Neural progenitor cell (in vitro differentiated cells): Measurements from ENCODE around the gene RECK. TPM values are rescaled to one million over a fixed set of nuclear protein-coding genes. Genes with fewer than 3 reads are reported as not detected.

Experiments
- DNase-seq: peaks from one replicate; pipeline ENCODE4 v3.0.0-alpha.2; 2016; ENCODE audit warnings: low spot score
- H2AFZ ChIP-seq: fragments of 200-600 bp; sonication (generic); replicated peaks from 2 replicates; pipeline ENCODE4 v1.6.1; 2016; ENCODE audit warnings: antibody characterized with exemption
- H3F3A ChIP-seq: fragments of 200-600 bp; sonication (generic); 2 replicates; pipeline ENCODE4 v1.6.1; 2016; ENCODE audit warnings: antibody characterized with exemption, low read depth
- H3K27ac ChIP-seq: fragments of 200-600 bp; sonication (generic); 2 replicates; pipeline ENCODE4 v1.5.1; 2016; ENCODE audit warnings: mild to moderate bottlenecking
- H3K27me3 ChIP-seq: fragments of 200-600 bp; sonication (generic); 2 replicates; pipeline ENCODE4 v1.6.1; 2016; ENCODE audit warnings: mild to moderate bottlenecking, moderate library complexity
- H3K36me3 ChIP-seq: fragments of 200-600 bp; sonication (generic); 2 replicates; pipeline ENCODE4 v1.5.1; 2016
- H3K4me1 ChIP-seq: fragments of 200-600 bp; sonication (generic); 2 replicates; pipeline ENCODE4 v1.6.1; 2016; ENCODE audit warnings: mixed run types
- H3K4me2 ChIP-seq: fragments of 200-600 bp; sonication (generic); 2 replicates; pipeline ENCODE4 v1.6.1; 2016
- H3K4me3 ChIP-seq: fragments of 200-600 bp; sonication (generic); 2 replicates; pipeline ENCODE4 v1.5.1; 2016
- H3K79me2 ChIP-seq: fragments of 200-600 bp; sonication (generic); 2 replicates; pipeline ENCODE4 v1.6.1; 2016; ENCODE audit warnings: low read depth
- H3K9ac ChIP-seq: fragments of 200-600 bp; sonication (generic); 2 replicates; pipeline ENCODE4 v1.6.1; 2016
- H3K9me3 ChIP-seq: fragments of 200-600 bp; sonication (generic); 2 replicates; pipeline ENCODE4 v1.5.1; 2016; ENCODE audit warnings: low read depth
- H4K20me1 ChIP-seq: fragments of 200-600 bp; sonication (generic); 2 replicates; pipeline ENCODE4 v1.6.1; 2016; ENCODE audit warnings: low read depth
- H3K27ac Mint-ChIP-seq: 3 replicates; pipeline ENCODE4 v1.8.0; 2021; ENCODE audit warnings: mixed read lengths
- H3K27me3 Mint-ChIP-seq: 2 replicates; pipeline ENCODE4 v1.8.0; 2022; ENCODE audit warnings: low read depth, mild to moderate bottlenecking, inconsistent platforms, moderate library complexity, mixed read lengths; ENCODE audit not compliant: insufficient read depth
- H3K36me3 Mint-ChIP-seq: 3 replicates; pipeline ENCODE4 v1.8.0; 2021; ENCODE audit warnings: mixed read lengths
- H3K4me1 Mint-ChIP-seq: 3 replicates; pipeline ENCODE4 v1.8.0; 2021; ENCODE audit warnings: mixed read lengths
- H3K4me3 Mint-ChIP-seq: 3 replicates; pipeline ENCODE4 v1.8.0; 2021; ENCODE audit warnings: mild to moderate bottlenecking, moderate library complexity, mixed read lengths
- H3K9me3 Mint-ChIP-seq: 3 replicates; pipeline ENCODE4 v1.8.0; 2020; ENCODE audit warnings: mixed read lengths
- CTCF ChIP-seq: fragments of 200-600 bp; sonication (generic); IDR thresholded peaks from 2 replicates; pipeline ENCODE4 v1.5.1; 2017; ENCODE audit warnings: antibody characterized with exemption, mild to moderate bottlenecking
- EZH2 ChIP-seq: fragments of 200-600 bp; sonication (generic); IDR thresholded peaks from 2 replicates; pipeline ENCODE4 v1.6.1; 2017; ENCODE audit warnings: antibody characterized with exemption, mild to moderate bottlenecking, moderate library complexity
- EZH2phosphoT487 ChIP-seq: fragments of 200-600 bp; sonication (generic); IDR thresholded peaks from 2 replicates; pipeline ENCODE4 v1.6.1; 2017; ENCODE audit warnings: antibody characterized with exemption
- total RNA-seq: library from RNA; depleted of rRNA; stranded (reverse); fragments of >200 nt; gene quantifications from 2 replicates; pipeline ENCODE4 v1.2.3, GENCODE V29; 2015; ENCODE audit warnings: low replicate concordance

The RECK gene
- total RNA-seq, 1 donor from 2014 or later, result 11.0 TPM

GRCh38 chr9:36110434-36110833, 73.7 kb downstream of the RECK start:
- Mint-ChIP-seq H3K9me3 (no peaks in the 10 kb centered on the region), H3K4me1 (no peaks in the 10 kb centered on the region), H3K27ac (no peak overlapping the region), H3K36me3 (peaks cover 9% of the 10 kb centered on the region), H3K4me3 (no peak overlapping the region), H3K27me3 (no peaks in the 10 kb centered on the region)
- Histone ChIP-seq H3K36me3 (no peaks in the 10 kb centered on the region), H2AFZ (no peak overlapping the region), H3K79me2 (no peaks in the 10 kb centered on the region), H3K9ac (no peak overlapping the region), H3K27ac (no peak overlapping the region), H3K27me3 (no peaks in the 10 kb centered on the region), H3K9me3 (no peaks in the 10 kb centered on the region), H3F3A (no peaks in the 10 kb centered on the region), H3K4me1 (no peaks in the 10 kb centered on the region), H4K20me1 (no peaks in the 10 kb centered on the region), H3K4me3 (no peak overlapping the region), H3K4me2 (no peak overlapping the region)
- no peak for TF ChIP-seq EZH2
- no peak for TF ChIP-seq EZH2phosphoT487
- TF ChIP-seq CTCF, result no peak
- no peak for DNase-seq

GRCh38 chr9:36112516-36112915, 75.8 kb downstream of the RECK start:
- H4K20me1 ChIP-seq, result no peaks in the 10 kb centered on the region
- no peak overlapping the region for H3K4me3 ChIP-seq
- H3K9ac ChIP-seq, result no peak overlapping the region
- Mint-ChIP-seq H3K4me1 (no peaks in the 10 kb centered on the region), H3K36me3 (peaks cover 14% of the 10 kb centered on the region), H3K9me3 (no peaks in the 10 kb centered on the region), H3K27me3 (no peaks in the 10 kb centered on the region), H3K4me3 (no peak overlapping the region), H3K27ac (no peak overlapping the region)
- TF ChIP-seq EZH2, result no peak
- no peak for TF ChIP-seq CTCF
- no peak for TF ChIP-seq EZH2phosphoT487
- no peak overlapping the region for H3K27ac ChIP-seq
- H3K79me2 ChIP-seq, result no peaks in the 10 kb centered on the region
- no peaks in the 10 kb centered on the region for H3K27me3 ChIP-seq
- no peak overlapping the region for H2AFZ ChIP-seq
- H3K4me1 ChIP-seq, result no peaks in the 10 kb centered on the region
- no peaks in the 10 kb centered on the region for H3K36me3 ChIP-seq
- no peak for DNase-seq
- no peaks in the 10 kb centered on the region for H3F3A ChIP-seq
- no peak overlapping the region for H3K4me2 ChIP-seq
- H3K9me3 ChIP-seq, result no peaks in the 10 kb centered on the region

- Histone ChIP-seq H2AFZ (no peak overlapping the region), H3K4me2 (no peak overlapping the region), H3K79me2 (no peaks in the 10 kb centered on the region), H3K4me1 (no peaks in the 10 kb centered on the region), H4K20me1 (no peaks in the 10 kb centered on the region), H3K27ac (no peak overlapping the region), H3K9me3 (no peaks in the 10 kb centered on the region), H3F3A (no peaks in the 10 kb centered on the region), H3K27me3 (no peaks in the 10 kb centered on the region), H3K4me3 (no peak overlapping the region), H3K36me3 (no peaks in the 10 kb centered on the region), H3K9ac (no peak overlapping the region)
- Mint-ChIP-seq H3K4me3 (no peak overlapping the region), H3K36me3 (peaks cover 17% of the 10 kb centered on the region), H3K27me3 (no peaks in the 10 kb centered on the region), H3K4me1 (no peaks in the 10 kb centered on the region), H3K27ac (no peak overlapping the region), H3K9me3 (no peaks in the 10 kb centered on the region)
- TF ChIP-seq EZH2phosphoT487 (no peak), CTCF (no peak), EZH2 (no peak)
- no peak for DNase-seq
Observed at GRCh38 chr9:36113999-36114398, 77.3 kb downstream of the RECK start.
